ENCODE measurements around the gene PPP1R13L.

DNA sequence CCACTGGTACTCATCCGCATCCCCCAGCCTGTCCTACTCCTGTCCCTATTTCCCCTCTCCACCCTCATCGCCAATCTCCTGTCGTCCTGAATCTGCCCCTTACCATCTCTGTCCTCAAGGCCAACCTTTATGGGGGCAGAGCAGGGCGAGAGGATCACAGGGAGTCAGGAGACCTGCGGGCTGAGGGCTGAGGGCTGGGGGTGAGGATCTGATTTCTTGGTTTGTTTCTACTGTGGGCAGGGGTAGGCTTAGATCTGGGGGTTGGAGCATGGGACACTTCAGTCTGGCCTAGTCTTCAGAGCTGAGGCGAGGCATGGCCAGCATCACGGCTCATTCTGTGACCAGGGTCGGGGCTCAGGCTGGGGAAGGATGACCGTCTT, 35.4 kb upstream of the PPP1R13L start:
- TF ChIP-seq POLR2AphosphoS5 (IDR thresholded peaks at IDR 0.05; ENCODE audit: insufficient read depth in 1 of 2, low read depth in 1 of 2) (no peak), POLR2A (IDR thresholded peaks at IDR 0.05) (no peak), CTCF (IDR thresholded peaks at IDR 0.05) (no peak)

Data from vagina (tissue), 2 donors.